A549 (cell line): Measurements from ENCODE around the gene ZNF367. TPM values are rescaled to one million over a fixed set of nuclear protein-coding genes. Genes with fewer than 3 reads are reported as not detected.

Experiments used
- ATAC-seq, 2 experiments: fragments of 200-7000 bp in 1 of 2; fragments of >200 bp in 1 of 2; cut with Nextera tagmentation in 1 of 2; cut with Tn5 transposase in 1 of 2; 3 replicates each; pipeline versions ENCODE4 v1.8.0 to v1.9.1; 2018 to 2020; ENCODE audit warnings: mild to moderate bottlenecking in 1 of 2, moderate library complexity in 1 of 2
- CTCF ChIA-PET: fragments of 300-600 bp; sonication (Branson Sonifier 250); formaldehyde crosslinking; extraction: SDS; loops from one replicate; lab custom pipeline; 2021; ENCODE audit warnings: antibody characterized with exemption, inconsistent platforms; lab: Yijun Ruan, JAX
- POLR2A ChIA-PET: fragments of 350-600 bp; formaldehyde crosslinking; extraction: SDS; loops from one replicate; lab custom pipeline; 2021; ENCODE audit warnings: antibody characterized with exemption, inconsistent platforms; lab: Yijun Ruan, JAX
- DNase-seq, 2 experiments: peaks; one replicate each; pipeline versions ENCODE4 v3.0.0 to v3.0.0-alpha.2; 2011 to 2016; ENCODE audit warnings: low read depth in 1 of 2, low spot score in 1 of 2
- FAIRE-seq: peaks from 2 replicates; lab custom pipeline; 2011; peaks lifted over from hg19 to GRCh38; lab: Jason Lieb, UNC
- H3K27ac ChIP-seq, 2 experiments: fragments of >200 bp; sonication (Bioruptor Twin); formaldehyde crosslinking; 3 replicates each; pipeline ENCODE4 v1.5.1; 2016 to 2017
- H3K4me1 ChIP-seq: fragments of >200 bp; sonication (Bioruptor Twin); formaldehyde crosslinking; 3 replicates; pipeline ENCODE4 v1.6.1; 2016
- H3K4me2 ChIP-seq: fragments of >200 bp; sonication (Bioruptor Twin); formaldehyde crosslinking; 3 replicates; pipeline ENCODE4 v1.6.1; 2016
- H3K4me3 ChIP-seq: fragments of >200 bp; sonication (Bioruptor Twin); formaldehyde crosslinking; 3 replicates; pipeline ENCODE4 v1.5.1; 2016
- H3K9me3 ChIP-seq: fragments of >200 bp; sonication (Bioruptor Twin); formaldehyde crosslinking; 3 replicates; pipeline ENCODE4 v1.6.1; 2016
- ATOH8 ChIP-seq: fragments of 250-450 bp; sonication (Bioruptor Pico); IDR thresholded peaks from 2 replicates; pipeline ENCODE4 v1.5.0; 2020; ENCODE audit warnings: low read depth, mild to moderate bottlenecking, moderate library complexity
- BCL3 ChIP-seq: fragments of >200 bp; sonication (Bioruptor Twin); formaldehyde crosslinking; IDR thresholded peaks from 3 replicates; pipeline ENCODE4 v1.6.1; 2016
- BHLHE40 ChIP-seq: IDR thresholded peaks from 2 replicates; pipeline ENCODE4 v1.6.1; 2012; ENCODE audit warnings: low read depth, low read length, inconsistent platforms
- CBX2 ChIP-seq: fragments of 200-600 bp; sonication (generic); IDR thresholded peaks from 2 replicates; pipeline ENCODE4 v1.6.1; 2016; ENCODE audit warnings: low read depth, mild to moderate bottlenecking, borderline replicate concordance
- CBX8 ChIP-seq: fragments of 200-600 bp; sonication (generic); IDR thresholded peaks from 2 replicates; pipeline ENCODE4 v1.6.1; 2016
- CEBPB ChIP-seq, 2 experiments: fragments of >200 bp in 1 of 2; sonication (Bioruptor Twin) in 1 of 2; formaldehyde crosslinking in 1 of 2; IDR thresholded peaks; 2 replicates each; pipeline ENCODE4 v1.6.1; 2012 to 2016
- CTCF ChIP-seq: fragments of >200 bp; sonication (Bioruptor Twin); formaldehyde crosslinking; IDR thresholded peaks from 3 replicates; pipeline ENCODE4 v1.5.1; 2016
- EHF ChIP-seq: fragments of 250-450 bp; sonication (Bioruptor Pico); IDR thresholded peaks from 2 replicates; pipeline ENCODE4 v1.5.0; 2020; ENCODE audit warnings: mild to moderate bottlenecking
- ELK1 ChIP-seq: fragments of 150-350 bp; IDR thresholded peaks from 2 replicates; pipeline ENCODE4 v1.6.1; 2014; ENCODE audit warnings: low read depth, mild to moderate bottlenecking, low read length
- ESRRA ChIP-seq: fragments of 150-350 bp; IDR thresholded peaks from 2 replicates; pipeline ENCODE4 v1.6.1; 2014; ENCODE audit warnings: mild to moderate bottlenecking, low read length, borderline replicate concordance
- FOSB ChIP-seq: fragments of 250-450 bp; sonication (Bioruptor Pico); IDR thresholded peaks from 2 replicates; pipeline ENCODE4 v1.5.0; 2020; ENCODE audit warnings: mild to moderate bottlenecking, moderate library complexity
- HMGXB4 ChIP-seq: fragments of 250-450 bp; sonication (Bioruptor Pico); IDR thresholded peaks from 2 replicates; pipeline ENCODE4 v1.5.0; 2021; ENCODE audit warnings: mild to moderate bottlenecking, moderate library complexity, borderline replicate concordance
- HOXB13 ChIP-seq: fragments of 250-450 bp; sonication (Bioruptor Pico); IDR thresholded peaks from 2 replicates; pipeline ENCODE4 v1.5.0; 2020; ENCODE audit warnings: low read depth, mild to moderate bottlenecking, moderate library complexity
- HOXB5 ChIP-seq: fragments of 250-450 bp; sonication (Bioruptor Pico); IDR thresholded peaks from 2 replicates; pipeline ENCODE4 v1.5.0; 2020; ENCODE audit warnings: mild to moderate bottlenecking, moderate library complexity
- JUNB ChIP-seq: fragments of >200 bp; sonication (Bioruptor Twin); formaldehyde crosslinking; IDR thresholded peaks from 2 replicates; pipeline ENCODE4 v1.6.1; 2016
- KDM5A ChIP-seq: fragments of 200-600 bp; sonication (generic); IDR thresholded peaks from 2 replicates; pipeline ENCODE4 v1.6.1; 2016; ENCODE audit warnings: antibody characterized with exemption, mild to moderate bottlenecking
- MAFK ChIP-seq: fragments of 450-650 bp; IDR thresholded peaks from 2 replicates; pipeline ENCODE4 v1.6.1; 2014; ENCODE audit not compliant: partially characterized antibody
- NR3C1 ChIP-seq: fragments of >200 bp; sonication (Bioruptor Twin); formaldehyde crosslinking; IDR thresholded peaks from 3 replicates; pipeline ENCODE4 v1.6.1; 2017
- PHF8 ChIP-seq: fragments of 200-600 bp; sonication (generic); IDR thresholded peaks from 2 replicates; pipeline ENCODE4 v1.6.1; 2016; ENCODE audit warnings: low read depth, mild to moderate bottlenecking, antibody characterized with exemption, moderate library complexity, borderline replicate concordance
- RCOR1 ChIP-seq: fragments of 150-350 bp; IDR thresholded peaks from 2 replicates; pipeline ENCODE4 v1.6.1; 2014; ENCODE audit warnings: antibody characterized with exemption, low read length, low read depth
- SMC3 ChIP-seq: fragments of >200 bp; sonication (Bioruptor Twin); formaldehyde crosslinking; IDR thresholded peaks from 3 replicates; pipeline ENCODE4 v1.6.1; 2018; ENCODE audit warnings: inconsistent platforms
- ZC3H11A ChIP-seq: fragments of 450-650 bp; IDR thresholded peaks from 2 replicates; pipeline ENCODE4 v1.6.1; 2014; ENCODE audit warnings: antibody characterized with exemption, mild to moderate bottlenecking
- ZSCAN20 ChIP-seq: fragments of 250-450 bp; sonication (Bioruptor Pico); IDR thresholded peaks from 2 replicates; pipeline ENCODE4 v1.8.0; 2022; ENCODE audit warnings: mild to moderate bottlenecking, moderate library complexity
- WGBS: methylation state at CpG from one replicate; pipeline ENCODE4 v1.1.6; 2017; ENCODE audit errors: missing lambda C conversion rate; 5-methylcytosine and 5-hydroxymethylcytosine counted together
- polyA plus RNA-seq, 4 experiments: library from polyadenylated mRNA; depleted of rRNA in 3 of 4; stranded (reverse); fragments of >200 nt; fragmentation: RNase III in 1 of 4; extraction: RNeasy Plus Mini Kit Qiagen cat#74134 plus additional on column Dnase treatment in 1 of 4; gene quantifications; 2 replicates in 3 of 4; 3 replicates in 1 of 4; pipeline ENCODE4 v1.2.3, GENCODE V29; 2011 to 2017
- TF ChIP-seq, protein P1 (sequence below): fragments of 450-650 bp; IDR thresholded peaks from 2 replicates; pipeline ENCODE4 v1.6.1; 2014; ENCODE audit warnings: antibody characterized with exemption

The ZNF367 gene
- polyA plus RNA-seq, 2 of the 4 experiments (the other 2 are of a cell fraction) = 4.8 to 8.3 TPM

DNA sequence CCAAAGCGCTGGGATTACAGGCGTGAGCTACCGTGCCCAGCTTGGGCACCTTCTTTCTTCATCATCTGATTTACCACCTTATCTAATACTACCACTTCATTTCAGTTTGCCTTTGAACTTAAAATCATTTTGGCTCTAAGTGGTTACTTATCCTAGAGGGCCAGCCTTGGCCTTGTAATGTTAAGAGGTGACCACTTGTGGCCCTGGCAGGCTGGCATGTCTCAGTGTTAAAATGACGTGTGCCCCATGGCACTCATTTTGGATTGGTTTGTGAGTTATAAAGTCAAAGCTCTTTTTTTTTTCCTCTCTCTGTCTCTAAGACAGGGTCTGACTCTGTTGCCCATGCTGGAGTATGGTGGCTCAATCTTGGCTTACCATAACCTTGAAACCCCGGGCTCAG lies 49.6 kb upstream of the ZNF367 start:
- H3K27ac ChIP-seq = no peak overlapping the region
- ChIA-PET CTCF (interaction anchor here (0.9 kb wide), 1 partner anchor 26 kb away, joined by 3 read pairs; no protein-coding TSS in a partner anchor), POLR2A (interaction anchor here (0.6 kb wide), 1 partner anchor 15 kb away, joined by 6 read pairs; no protein-coding TSS in a partner anchor)
- 85% methylated on average over 5 of the region's 5 CpGs for WGBS
- H3K4me1 ChIP-seq = no peaks in the 10 kb centered on the region
- DNase-seq (no peak), FAIRE-seq (no peak), ATAC-seq (no peak)
- H3K4me2 ChIP-seq = no peak overlapping the region
- H3K9me3 ChIP-seq = no peaks in the 10 kb centered on the region
- TF ChIP-seq PHF8 (no peak), HOXB13 (CRISPR knock-in tag) (no peak), MAFK (no peak), ELK1 (no peak), HOXB5 (no peak), ZC3H11A (no peak), CBX8 (no peak), FOSB (CRISPR knock-in tag) (no peak), EHF (no peak), BCL3 (no peak), BHLHE40 (no peak)
- TF ChIP-seq, protein P1, sequence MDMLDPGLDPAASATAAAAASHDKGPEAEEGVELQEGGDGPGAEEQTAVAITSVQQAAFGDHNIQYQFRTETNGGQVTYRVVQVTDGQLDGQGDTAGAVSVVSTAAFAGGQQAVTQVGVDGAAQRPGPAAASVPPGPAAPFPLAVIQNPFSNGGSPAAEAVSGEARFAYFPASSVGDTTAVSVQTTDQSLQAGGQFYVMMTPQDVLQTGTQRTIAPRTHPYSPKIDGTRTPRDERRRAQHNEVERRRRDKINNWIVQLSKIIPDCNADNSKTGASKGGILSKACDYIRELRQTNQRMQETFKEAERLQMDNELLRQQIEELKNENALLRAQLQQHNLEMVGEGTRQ = no peak
- TF ChIP-seq, all 56 proteins: peak for 0
- H3K4me3 ChIP-seq = no peak overlapping the region

DNA sequence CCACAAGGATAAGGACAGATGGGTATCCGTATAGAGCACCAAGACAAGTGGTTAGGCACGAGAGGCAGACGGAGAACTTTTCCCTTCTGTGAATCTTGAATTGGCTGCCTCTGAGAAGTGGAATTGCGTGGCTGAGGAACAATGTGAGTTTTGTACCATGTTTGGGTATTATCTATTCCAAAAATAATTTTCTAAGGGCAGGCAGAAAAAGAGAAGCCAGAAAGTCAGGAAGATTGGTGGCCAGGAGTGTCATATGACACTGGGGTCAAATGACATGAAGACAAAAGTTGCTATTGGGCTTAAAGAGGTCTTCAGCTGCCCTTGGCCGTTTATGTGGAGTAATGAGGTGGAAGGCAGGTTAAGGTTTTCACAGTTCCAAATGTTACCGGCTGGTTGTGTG lies 46.3 kb upstream of the ZNF367 start:
- ATAC-seq (no peak), DNase-seq (no peak), FAIRE-seq (no peak)
- Histone ChIP-seq H3K4me1 (peaks cover 5% of the 10 kb centered on the region), H3K4me2 (no peak overlapping the region), H3K9me3 (no peaks in the 10 kb centered on the region), H3K27ac (no peak overlapping the region), H3K4me3 (no peak overlapping the region)
- POLR2A ChIA-PET = no interaction called here
- CTCF ChIA-PET = no interaction called here
- 81% methylated on average over 6 of the region's 6 CpGs for WGBS
- TF ChIP-seq NR3C1 = no peak
- TF ChIP-seq ZSCAN20 (CRISPR knock-in tag) = no peak
- no peak for TF ChIP-seq HMGXB4 (CRISPR knock-in tag)

DNA sequence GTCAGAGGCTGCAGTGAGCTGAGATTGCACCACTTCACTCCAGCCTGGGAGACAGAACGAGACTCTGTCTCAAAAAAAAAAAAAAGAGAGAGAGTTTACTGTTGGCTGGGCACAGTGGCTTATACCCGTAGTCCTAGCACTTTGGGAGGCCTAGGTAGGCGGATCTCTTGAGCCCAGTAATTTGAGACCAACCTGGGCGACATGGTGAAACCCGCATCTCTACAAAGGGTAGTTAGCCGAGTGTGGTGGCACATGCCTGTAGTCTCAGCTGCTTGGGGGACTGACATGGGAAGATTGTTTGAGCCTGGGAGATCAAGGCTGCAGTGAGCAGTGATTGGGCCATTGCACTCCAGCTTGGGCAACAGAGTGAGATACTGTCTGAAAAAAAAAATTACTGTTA lies 44.4 kb upstream of the ZNF367 start:
- CTCF ChIA-PET = interaction anchor here (0.6 to 1.7 kb wide), 6 partner anchors 9 to 1781 kb away, joined by 3 to 8 read pairs (median 4); no protein-coding TSS in a partner anchor
- no peaks in the 10 kb centered on the region for H3K9me3 ChIP-seq
- POLR2A ChIA-PET = no interaction called here
- DNase-seq (no peak), ATAC-seq (no peak), FAIRE-seq (no peak)
- no peak overlapping the region for H3K4me2 ChIP-seq
- H3K4me3 ChIP-seq = no peak overlapping the region
- no peak overlapping the region for H3K27ac ChIP-seq
- WGBS = 93% methylated on average over 6 of the region's 6 CpGs
- peaks cover 10% of the 10 kb centered on the region for H3K4me1 ChIP-seq
- TF ChIP-seq HOXB5 (no peak), CBX2 (no peak), BCL3 (no peak), RCOR1 (no peak), JUNB (no peak), ATOH8 (no peak), SMC3 (no peak), ESRRA (no peak), ELK1 (no peak), CEBPB (IDR thresholded peaks at IDR 0.05) (no peak), CTCF (no peak), PHF8 (no peak), KDM5A (no peak)
